Coronary artery (tissue), 2 donors: ENCODE measurements around the gene UPB1.

Experiments used
- DNase-seq: peaks from one replicate; pipeline ENCODE4 v3.0.0-alpha.2; 2017; ENCODE audit warnings: low spot score
- H3K27ac ChIP-seq, 2 donors: fragments of 200-600 bp; sonication (generic); one replicate each; pipeline ENCODE4 v1.5.1; 2016 to 2019
- H3K4me3 ChIP-seq: fragments of 200-600 bp; sonication (generic); 2 replicates; pipeline ENCODE4 v1.5.1; 2016; ENCODE audit warnings: mild to moderate bottlenecking, moderate library complexity
- CTCF ChIP-seq: fragments of 200-600 bp; sonication (generic); IDR thresholded peaks from one replicate; pipeline ENCODE4 v1.5.1; 2019; ENCODE audit warnings: antibody characterized with exemption

Gene UPB1

DNA sequence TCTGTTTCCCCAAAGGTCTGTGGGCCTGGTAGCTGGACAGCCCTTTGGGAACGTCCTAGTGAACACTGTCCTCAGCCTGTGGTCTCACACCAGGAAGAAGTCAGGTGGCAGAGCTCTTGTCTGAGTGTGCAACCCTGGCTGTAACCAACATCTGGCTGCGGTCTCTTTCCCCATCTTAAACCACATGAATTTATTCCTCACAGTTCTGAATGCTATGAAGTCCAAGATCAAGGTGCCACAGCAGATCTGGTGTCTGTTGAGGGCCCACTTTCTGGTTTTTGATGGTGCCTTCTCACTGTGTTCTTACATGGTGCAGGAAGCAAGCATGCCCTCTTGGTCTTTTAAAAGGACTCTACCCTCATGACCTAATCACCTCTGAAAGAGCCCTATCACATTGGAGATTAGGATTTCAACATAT, 2.7 kb downstream of the UPB1 start:
- H3K4me3 ChIP-seq, result no peak overlapping the region
- TF ChIP-seq CTCF, result no peak
- H3K27ac ChIP-seq, result no peak overlapping the region
- no peak for DNase-seq

GRCh38 chr22:24498824-24499223, 3.7 kb downstream of the UPB1 start:
- TF ChIP-seq CTCF, result no peak
- Histone ChIP-seq H3K4me3 (no peak overlapping the region), H3K27ac (no peak overlapping the region)
- DNase-seq, result no peak

DNA sequence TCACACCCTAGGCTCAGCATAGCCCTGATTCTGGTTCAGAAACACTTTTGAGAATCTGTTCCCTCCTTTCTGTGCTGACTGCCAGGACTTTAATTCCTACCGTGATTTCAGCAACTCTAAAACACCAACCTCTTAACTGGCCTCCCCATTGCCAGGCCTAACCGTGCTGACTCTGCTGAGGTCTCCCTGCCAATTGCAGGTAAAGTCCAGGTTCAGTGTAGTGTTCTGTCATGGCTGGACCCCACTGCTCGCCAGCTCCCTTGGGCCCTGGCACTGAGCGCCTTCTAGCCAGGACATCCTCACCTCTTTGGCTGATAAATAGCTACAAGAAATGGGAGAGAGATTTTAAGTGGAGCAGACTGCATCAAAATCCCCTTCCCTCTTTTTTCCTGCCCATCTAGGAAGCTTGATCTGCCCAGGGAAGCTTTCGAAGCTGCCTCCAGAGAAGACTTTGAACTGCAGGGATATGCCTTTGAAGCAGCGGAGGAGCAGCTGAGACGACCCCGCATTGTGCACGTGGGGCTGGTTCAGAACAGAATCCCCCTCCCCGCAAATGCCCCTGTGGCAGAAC, 4.7 kb downstream of the UPB1 start:
- Histone ChIP-seq H3K4me3 (no peak overlapping the region), H3K27ac (no peak overlapping the region)
- no peak for DNase-seq
- TF ChIP-seq CTCF, result no peak

DNA sequence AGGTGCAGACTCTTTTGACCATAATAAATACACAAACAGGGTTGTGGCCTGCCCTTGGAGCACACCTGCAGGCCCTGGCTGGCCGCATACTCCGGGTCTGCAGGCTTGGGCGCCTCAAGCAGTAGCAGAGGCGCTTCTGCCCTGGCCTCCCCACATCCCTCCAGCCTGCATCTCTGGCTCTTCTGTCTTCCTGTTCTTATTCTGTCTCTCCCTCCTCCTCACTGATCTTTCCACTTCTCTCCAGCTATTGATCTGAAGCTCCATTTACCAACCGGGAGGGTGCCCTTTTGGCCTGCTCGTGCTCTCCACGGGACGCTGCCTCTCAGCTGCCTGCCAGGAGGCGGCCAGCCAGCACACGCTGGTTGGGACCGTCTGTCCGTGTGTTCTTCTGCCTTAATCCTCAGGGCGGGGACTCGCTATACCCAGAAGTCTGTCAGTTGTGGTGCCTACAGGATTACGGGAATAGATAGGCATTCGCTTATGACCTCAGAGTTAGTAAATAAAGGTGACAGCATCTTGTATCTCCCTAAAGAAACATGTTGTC, 5.2 kb downstream of the UPB1 start:
- DNase-seq, result no peak
- H3K4me3 ChIP-seq, result no peak overlapping the region
- TF ChIP-seq CTCF, result no peak
- H3K27ac ChIP-seq, result no peak overlapping the region

DNA sequence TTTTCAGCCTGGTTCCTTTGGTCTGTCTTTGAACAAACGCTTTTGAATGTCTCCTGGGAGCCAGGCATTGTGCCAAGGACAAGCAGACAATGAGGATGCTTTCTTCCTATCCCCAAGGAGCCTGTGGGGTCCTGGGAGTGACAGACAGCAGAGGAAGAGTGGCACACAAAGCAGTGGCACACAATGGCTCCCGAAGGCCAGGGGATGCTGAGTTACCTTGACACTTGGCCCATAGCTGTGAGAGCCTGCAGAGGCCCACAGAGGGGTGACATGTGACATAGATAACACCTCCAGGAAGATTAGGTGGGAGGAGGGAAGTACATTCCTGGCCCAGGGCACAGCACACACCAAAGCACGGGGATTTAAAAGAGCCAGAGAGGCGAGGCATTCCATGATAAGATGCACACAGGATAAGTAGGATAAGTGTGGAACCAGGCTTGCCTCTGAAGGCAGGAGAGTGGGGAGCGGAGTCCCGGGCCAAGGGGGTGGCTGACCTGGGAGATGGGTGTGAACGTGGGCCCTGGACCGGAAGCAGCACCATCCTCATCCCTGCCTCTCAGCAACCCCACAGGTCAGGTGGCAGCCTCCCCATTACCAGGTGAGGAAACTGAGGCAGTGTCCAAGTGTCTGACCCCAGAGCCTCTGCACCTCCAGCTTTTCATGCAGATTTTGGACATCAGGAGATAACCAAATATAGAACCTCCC, 6.3 kb downstream of the UPB1 start:
- Histone ChIP-seq H3K4me3 (no peak overlapping the region), H3K27ac (no peak overlapping the region)
- no peak for TF ChIP-seq CTCF
- DNase-seq, result no peak

DNA sequence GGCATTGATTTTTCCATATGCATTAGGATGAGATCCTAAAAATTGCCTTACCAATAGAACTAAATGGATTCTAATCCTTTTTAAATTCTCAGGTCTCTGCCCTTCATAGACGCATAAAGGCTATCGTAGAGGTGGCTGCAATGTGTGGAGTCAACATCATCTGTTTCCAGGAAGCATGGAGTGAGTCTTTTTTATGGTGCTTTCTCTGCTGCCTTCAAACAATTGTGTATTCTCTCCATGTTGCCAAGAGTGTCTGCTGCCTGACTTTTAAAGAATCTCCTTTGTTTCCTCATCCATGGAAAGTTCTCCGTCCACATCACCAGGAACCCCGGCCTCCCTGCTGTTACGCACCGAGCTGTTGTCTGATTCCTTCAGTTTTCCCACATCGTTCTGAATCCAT, 6.9 kb downstream of the UPB1 start:
- TF ChIP-seq CTCF, result no peak
- Histone ChIP-seq H3K27ac (no peak overlapping the region), H3K4me3 (no peak overlapping the region)
- DNase-seq, result no peak

- no peak for TF ChIP-seq CTCF
- DNase-seq, result no peak
- H3K4me3 ChIP-seq, result no peak overlapping the region
- no peak overlapping the region for H3K27ac ChIP-seq
Measured at GRCh38 chr22:24502541-24502940, 7.4 kb downstream of the UPB1 start.
